ENCODE data around the gene PSD2. TPM values are rescaled to one million over a fixed set of nuclear protein-coding genes. Genes with fewer than 3 reads are reported as not detected.
A peak's percentile ranks its signal among the peaks of the same experiment; 100 is the strongest.

Gene PSD2
- total and polyA plus RNA-seq, 2 donors from 2014 or later = 0.09 to 0.13 TPM

GRCh38 chr5:139864716-139865483 is 69.3 kb downstream of the PSD2 start:
- intact Hi-C loops (cut with DNase I) = loop anchor here (5.0 kb wide), 1 partner anchor 73 kb away; no protein-coding TSS in a partner anchor
- H3K4me3 ChIP-seq (ENCODE audit: low read length in 3 of 3) = no peak overlapping the region
- TF ChIP-seq CTCF (IDR thresholded peaks at IDR 0.05; ENCODE audit: borderline replicate concordance, extremely low read depth, insufficient read depth) = no peak
- peak in 1 of 5 donors; percentile 66 for DNase-seq
- H3K27me3 ChIP-seq (ENCODE audit: control insufficient read depth, insufficient read depth, low read length) = no peaks in the 10 kb centered on the region
- H3K36me3 ChIP-seq (ENCODE audit: control insufficient read depth in 2 of 3, insufficient read depth in 3 of 3, low read length in 3 of 3) = no peaks in the 10 kb centered on the region
- peaks cover 0 to 3% (median 3%) of the 10 kb centered on the region in 3 donors for H3K4me1 ChIP-seq (ENCODE audit: control insufficient read depth in 2 of 3, insufficient read depth in 2 of 3, low read depth in 1 of 3, low read length in 3 of 3)
- no peak overlapping the region for H3K27ac ChIP-seq (ENCODE audit: low read depth in 2 of 2, low read length in 2 of 2)
- H3K9ac ChIP-seq (ENCODE audit: low read length in 3 of 3) = no peak overlapping the region
- no peak for FAIRE-seq
- no peaks in the 10 kb centered on the region for H3K9me3 ChIP-seq (ENCODE audit: control insufficient read depth in 2 of 3, insufficient read depth in 1 of 3, low read length in 3 of 3)

DNA sequence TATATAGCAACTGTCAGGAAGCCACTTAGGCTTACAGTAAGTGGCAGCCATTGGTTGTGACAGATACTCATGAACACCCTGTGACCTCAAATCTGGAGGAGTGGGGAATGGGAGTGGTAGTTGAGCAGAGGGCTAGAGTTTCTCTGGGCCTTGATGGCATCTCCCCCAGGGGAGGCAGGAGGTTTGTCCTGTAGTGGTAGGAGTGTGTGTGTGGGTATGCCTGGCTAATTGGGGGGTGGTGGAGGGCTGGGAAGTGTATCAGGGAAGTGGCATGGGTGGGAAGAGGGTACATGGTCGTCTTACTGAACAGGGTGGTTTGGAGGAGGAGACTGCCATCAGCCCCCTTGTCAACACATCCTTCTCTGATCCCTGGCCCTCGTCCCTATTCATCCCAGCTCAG is 71.5 kb downstream of the PSD2 start:
- Histone ChIP-seq H3K9ac (ENCODE audit: low read length in 3 of 3) (no peak overlapping the region), H3K4me1 (ENCODE audit: control insufficient read depth in 2 of 3, insufficient read depth in 2 of 3, low read depth in 1 of 3, low read length in 3 of 3) (peaks cover 0 to 3% (median 3%) of the 10 kb centered on the region in 3 donors), H3K27ac (ENCODE audit: low read depth in 2 of 2, low read length in 2 of 2) (no peak overlapping the region), H3K9me3 (ENCODE audit: control insufficient read depth in 2 of 3, insufficient read depth in 1 of 3, low read length in 3 of 3) (no peaks in the 10 kb centered on the region), H3K36me3 (ENCODE audit: control insufficient read depth in 2 of 3, insufficient read depth in 3 of 3, low read length in 3 of 3) (no peaks in the 10 kb centered on the region), H3K4me3 (ENCODE audit: low read length in 3 of 3) (no peak overlapping the region), H3K27me3 (ENCODE audit: control insufficient read depth, insufficient read depth, low read length) (no peaks in the 10 kb centered on the region)
- intact Hi-C loops (cut with DNase I) = loop anchor here (5.0 kb wide), 1 partner anchor 75 kb away; no protein-coding TSS in a partner anchor
- no peak for TF ChIP-seq CTCF (IDR thresholded peaks at IDR 0.05; ENCODE audit: borderline replicate concordance, extremely low read depth, insufficient read depth)
- DNase-seq = peak in 2 of 5 donors; percentile 15 to 28
- FAIRE-seq = no peak

DNA sequence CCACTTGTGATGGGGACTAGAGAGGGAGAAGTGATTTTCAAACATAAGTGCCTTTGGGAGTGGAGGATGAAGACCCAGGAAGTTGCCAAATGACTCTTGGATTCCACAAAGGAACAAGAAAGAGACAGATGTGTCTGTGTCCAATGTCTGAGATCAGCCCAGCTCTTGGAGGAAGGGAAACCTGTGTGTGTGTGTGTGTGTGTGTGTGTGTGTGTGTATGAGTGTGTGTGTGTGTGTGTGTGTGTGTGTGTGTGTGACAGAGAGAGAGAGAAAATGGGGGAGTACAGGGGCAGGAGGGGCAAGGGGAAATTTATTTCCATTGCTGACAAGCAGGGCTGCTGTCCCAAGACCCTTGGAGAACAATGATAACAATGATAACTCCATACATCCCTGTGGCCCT is 72.0 kb downstream of the PSD2 start:
- intact Hi-C loops (cut with DNase I) = loop anchor here (5.0 kb wide), 1 partner anchor 75 kb away; no protein-coding TSS in a partner anchor
- FAIRE-seq = no peak
- no peak overlapping the region for H3K27ac ChIP-seq (ENCODE audit: low read depth in 2 of 2, low read length in 2 of 2)

More for the DNA sequence above, 72.0 kb downstream of the PSD2 start:
- DNase-seq = peak in 1 of 5 donors; percentile 0
- Histone ChIP-seq H3K4me3 (ENCODE audit: low read length in 3 of 3) (no peak overlapping the region), H3K36me3 (ENCODE audit: control insufficient read depth in 2 of 3, insufficient read depth in 3 of 3, low read length in 3 of 3) (no peaks in the 10 kb centered on the region), H3K9ac (ENCODE audit: low read length in 3 of 3) (no peak overlapping the region), H3K27me3 (ENCODE audit: control insufficient read depth, insufficient read depth, low read length) (no peaks in the 10 kb centered on the region), H3K4me1 (ENCODE audit: control insufficient read depth in 2 of 3, insufficient read depth in 2 of 3, low read depth in 1 of 3, low read length in 3 of 3) (peaks cover 0 to 3% (median 3%) of the 10 kb centered on the region in 3 donors), H3K9me3 (ENCODE audit: control insufficient read depth in 2 of 3, insufficient read depth in 1 of 3, low read length in 3 of 3) (no peaks in the 10 kb centered on the region)
- no peak for TF ChIP-seq CTCF (IDR thresholded peaks at IDR 0.05; ENCODE audit: borderline replicate concordance, extremely low read depth, insufficient read depth)

All from kidney (tissue), 14 donors.